HG02981 (cell line): ENCODE data around the gene ULBP2.
"Not testable (repeated sequence)": the region's sequence is repeated elsewhere in the genome, so short reads cannot be mapped to it uniquely, and the experiment has no call there.

Source experiments
- ATAC-seq: cut with Tn5 transposase; IDR thresholded peaks from one replicate; pipeline ENCODE4 v1.9.1; 2021; ENCODE audit warnings: mild to moderate bottlenecking, moderate library complexity; ENCODE audit not compliant: unreplicated experiment

Gene ULBP2

DNA sequence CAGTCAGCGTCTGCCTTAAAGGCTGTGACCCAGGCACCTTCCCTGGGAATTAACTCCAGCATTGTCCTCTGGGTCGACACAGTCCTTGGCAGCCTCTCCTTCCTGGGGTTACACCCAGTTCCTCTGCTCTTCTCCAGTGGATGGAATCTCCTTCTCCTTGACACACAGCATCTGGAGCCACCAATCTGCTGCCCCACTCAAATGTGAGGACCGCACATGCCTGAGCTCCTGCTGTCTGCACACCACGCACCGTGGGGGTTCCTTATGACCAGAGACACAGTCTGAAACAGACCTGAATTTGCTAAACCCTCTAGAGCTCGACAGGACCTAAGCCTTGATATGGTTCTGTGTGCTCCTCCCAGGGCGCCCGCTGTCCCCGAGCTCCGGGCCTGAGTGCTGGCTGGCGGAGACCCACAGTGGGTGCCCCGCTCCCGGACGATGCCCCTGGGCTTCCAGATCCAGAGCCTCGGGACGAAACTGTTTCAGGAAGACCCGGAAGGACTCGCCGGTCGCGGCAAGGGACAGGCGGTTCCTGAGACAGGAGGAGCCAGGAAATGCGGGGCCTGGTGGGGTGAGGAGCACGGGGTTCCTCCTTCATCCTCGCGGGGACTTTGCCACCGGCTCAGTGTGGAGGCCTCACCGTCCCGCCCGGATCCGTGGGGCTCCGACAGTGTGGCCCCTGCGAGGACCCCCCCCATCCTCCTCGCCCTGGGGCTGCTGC lies 16.4 kb upstream of the ULBP2 start:
- no peak for ATAC-seq

DNA sequence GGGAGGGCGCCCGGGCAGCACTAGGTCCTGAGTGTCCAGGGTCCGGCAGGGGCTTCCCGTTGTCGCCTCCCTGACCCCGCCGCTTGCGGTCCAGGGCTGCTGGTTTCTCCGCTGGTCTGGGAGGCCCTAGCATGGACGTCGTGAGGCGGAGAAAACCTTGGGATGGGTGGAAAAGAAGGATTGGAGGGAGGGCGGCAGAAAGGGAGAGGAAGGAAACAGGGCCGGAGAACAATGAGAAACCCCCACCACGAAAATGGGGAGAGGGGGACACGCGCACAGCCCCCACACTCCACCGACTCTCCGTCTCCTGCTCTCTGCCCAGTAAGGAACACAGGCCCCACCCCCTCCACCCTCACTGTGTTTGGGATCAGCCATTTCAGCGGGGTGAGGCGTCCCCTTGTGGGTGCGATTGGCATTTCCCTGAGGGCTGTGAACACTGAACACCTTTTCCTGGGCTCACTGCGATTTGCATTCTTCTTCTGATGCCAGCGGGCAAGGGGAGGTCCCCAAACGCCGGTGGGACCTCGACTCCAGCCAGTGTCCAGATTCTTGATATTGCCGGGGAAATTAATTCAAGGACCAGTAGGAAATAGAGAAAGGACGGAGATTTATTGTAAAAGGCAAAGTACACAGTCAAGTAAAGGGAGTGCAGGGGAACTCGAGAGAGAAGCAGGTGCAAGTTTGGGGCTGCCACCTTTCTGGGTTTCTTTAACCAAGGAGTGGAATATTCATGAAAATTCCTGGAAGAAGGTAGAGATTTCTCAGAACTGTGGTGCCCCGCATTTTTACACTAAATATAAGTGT lies 15.6 kb upstream of the ULBP2 start:
- peak; percentile 61 for ATAC-seq

DNA sequence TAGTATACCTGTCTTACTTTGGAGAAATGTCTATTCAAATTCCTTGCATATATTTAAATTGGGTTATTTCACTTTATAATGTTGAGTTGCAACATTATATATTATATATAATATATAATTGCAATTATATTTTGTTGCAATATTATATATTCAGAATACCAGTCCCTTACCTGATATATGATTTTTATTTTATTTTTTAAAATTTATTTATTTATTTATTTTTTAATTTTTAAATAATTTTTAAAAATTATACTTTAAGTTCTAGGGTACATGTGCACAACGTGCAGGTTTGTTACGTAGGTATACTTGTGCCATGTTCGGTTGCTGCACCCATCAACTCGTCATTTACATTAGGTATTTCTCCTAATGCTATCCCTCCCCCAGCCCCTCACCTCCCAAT lies 14.8 kb upstream of the ULBP2 start:
- ATAC-seq = not testable (repeated sequence)

DNA sequence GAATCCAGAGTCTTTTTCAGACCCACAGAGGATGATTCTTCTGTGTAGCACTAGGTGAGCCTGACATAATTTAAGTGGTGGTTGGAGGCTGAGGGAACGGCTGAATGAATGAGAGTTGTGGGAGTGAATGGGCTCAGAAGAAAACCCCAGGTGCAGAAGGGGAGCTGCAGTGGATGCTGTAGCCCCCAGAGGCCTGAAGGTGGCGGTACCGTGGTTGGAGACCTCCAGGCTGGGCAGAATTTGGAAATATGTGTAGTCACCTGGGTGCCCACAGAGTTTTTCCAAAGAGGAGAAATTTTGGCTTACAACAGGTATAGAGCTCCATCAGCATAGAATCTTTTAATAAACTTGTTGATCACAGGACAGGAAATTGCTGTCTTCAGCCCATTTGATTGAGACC lies 12.4 kb upstream of the ULBP2 start:
- ATAC-seq = no peak

DNA sequence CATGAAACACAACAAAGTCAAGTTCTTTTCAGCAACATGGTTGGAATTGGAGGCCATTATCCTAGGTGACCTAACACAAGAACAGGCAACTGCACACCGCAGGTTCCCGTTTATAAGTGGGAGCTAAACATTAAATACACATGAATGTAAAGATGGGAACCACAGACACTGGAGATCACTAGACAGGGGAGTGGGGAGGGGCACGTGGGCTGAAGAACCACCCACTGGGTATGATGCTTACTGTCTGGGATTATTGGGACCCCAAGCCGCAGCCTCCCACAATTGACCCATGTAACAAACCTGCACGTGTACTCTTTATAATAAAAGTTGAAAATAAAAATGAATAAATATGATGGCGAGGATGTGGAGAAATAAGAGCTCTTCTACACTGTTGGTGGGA lies 10.3 kb upstream of the ULBP2 start:
- no peak for ATAC-seq

DNA sequence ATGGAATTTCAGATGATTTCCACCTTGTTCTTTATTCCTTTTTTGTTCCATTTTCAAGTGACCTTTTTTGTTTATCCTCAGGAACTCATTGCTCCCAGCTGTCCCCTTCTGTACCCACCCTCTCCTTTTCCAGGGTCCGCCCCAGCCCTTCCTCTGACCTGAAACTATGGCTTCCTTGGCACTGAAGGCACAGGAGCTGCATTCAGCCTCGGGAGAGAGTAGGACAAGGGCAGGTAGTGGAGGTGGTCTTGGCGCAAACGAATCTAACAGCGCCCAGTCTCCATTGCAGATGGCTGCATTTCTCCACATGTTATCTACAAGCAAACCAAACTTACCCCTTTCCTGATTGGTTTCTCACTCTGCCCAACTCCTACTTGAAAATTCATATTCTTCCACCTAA lies 8.8 kb upstream of the ULBP2 start:
- ATAC-seq = no peak

DNA sequence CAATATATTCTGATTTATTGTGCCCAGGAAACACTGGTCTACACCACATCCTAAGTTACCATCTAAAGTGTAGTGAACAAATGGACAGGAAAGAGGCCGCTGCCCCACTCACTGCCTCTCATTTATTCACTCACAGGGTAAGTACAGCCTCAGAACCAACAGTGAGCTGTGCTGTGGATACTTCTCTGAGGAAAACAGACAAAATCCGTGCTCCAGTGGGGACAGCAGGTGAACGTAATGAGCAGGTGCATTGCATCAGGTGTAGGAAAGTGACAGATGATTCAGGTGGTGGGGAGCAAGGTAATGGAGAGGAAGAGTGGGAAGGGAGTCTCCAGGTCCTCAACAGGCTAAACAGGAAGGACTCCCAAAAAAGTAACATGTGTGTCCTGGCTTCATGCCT lies 8.4 kb upstream of the ULBP2 start:
- no peak for ATAC-seq

DNA sequence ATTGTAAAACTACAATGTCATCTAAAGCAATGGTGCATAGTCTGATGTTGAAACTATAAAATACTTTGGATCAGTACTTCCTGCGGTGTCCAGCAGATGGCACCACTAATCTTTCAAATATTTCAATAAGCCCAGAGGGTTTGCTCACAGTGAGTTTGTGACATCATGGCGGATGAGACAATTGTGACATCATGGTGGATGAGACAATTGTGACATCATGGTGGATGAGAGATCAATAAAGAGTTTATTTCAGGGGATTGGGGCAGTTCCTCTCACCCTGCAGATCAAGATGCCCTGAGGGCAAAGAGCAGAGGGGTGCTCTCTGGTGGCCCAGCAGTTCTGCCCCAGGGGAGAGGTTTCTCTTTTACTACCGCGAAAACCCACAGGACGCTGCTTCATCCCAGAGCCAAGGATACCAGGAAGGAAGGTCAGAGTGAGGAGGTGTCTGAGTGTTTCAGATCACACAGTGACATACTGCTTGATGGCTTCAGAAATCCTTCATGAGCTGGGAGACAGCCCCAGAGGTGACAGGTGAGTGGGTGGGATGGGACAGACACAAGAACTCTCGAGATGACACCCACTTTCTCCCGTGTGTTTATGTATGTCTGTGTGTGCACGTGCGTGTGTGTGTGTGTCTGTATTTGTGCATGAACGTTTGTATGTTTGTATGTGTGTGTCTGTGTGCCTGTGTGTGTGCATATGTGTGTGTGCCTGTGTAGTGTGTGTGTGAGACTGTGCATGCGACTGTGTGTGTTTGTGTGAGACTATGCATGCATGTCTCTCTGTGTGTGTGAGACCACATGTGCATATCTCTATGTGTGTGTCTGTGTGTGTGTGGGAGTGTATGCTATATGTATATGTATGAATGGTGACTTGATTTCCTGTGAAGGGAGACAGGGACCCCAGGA lies 7.3 kb upstream of the ULBP2 start:
- no peak for ATAC-seq

DNA sequence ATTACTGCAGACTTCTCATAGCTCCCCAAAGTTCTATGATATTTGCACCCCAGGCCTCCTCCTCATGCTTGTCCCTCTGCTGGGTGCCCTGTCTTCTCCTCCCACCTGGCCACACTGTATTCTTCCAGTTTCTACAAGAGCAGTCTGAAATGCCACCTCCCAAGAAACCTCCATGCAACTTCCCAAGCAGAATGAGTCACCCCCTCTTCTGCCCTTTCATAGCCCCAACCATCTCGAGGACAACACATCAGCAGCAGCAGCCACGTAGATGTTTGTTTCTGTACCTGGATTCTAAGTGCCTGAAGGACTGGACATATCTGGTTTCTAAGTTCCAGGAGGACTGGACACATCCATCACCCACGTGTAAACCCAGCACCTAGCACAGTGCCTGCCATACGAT lies 6.6 kb upstream of the ULBP2 start:
- ATAC-seq = no peak

DNA sequence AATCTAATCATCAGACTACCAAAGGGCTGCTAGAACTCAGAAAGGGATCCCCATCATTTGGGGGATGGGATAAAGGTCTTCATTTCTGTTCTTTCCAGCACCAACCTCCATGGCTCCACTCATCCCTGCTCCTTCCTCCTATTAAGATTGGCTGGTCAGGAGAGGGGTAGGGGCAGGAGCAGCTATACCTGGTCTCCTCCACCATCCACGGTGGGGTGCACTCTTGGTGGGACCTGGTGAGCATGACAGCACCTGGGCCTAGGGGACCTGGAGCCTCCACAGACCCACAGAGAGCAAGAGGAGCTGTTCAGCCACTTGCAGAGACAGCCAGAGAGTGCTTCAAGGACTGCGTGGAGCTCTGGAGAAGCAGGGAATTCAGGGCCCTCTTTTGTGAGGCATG lies 6.1 kb upstream of the ULBP2 start:
- no peak for ATAC-seq

DNA sequence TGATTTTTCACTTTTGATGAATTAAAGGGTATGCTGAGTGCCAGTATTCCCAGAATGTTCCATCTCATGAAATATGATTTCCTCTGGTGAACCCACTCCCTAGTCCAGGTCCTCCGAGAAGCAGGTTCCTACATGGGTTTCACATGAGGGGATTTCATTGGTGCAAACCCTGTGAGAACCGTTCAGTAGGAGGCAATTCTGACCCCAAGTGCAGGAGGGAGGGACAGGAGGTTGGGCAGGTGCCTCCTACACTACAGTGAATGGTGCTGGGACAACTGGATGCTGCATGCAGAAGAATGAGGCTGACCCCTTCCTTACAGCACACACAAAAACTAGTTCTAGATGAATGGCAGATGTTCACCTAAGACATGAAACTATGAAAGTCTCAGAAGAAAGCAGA lies 5.1 kb upstream of the ULBP2 start:
- ATAC-seq = no peak

DNA sequence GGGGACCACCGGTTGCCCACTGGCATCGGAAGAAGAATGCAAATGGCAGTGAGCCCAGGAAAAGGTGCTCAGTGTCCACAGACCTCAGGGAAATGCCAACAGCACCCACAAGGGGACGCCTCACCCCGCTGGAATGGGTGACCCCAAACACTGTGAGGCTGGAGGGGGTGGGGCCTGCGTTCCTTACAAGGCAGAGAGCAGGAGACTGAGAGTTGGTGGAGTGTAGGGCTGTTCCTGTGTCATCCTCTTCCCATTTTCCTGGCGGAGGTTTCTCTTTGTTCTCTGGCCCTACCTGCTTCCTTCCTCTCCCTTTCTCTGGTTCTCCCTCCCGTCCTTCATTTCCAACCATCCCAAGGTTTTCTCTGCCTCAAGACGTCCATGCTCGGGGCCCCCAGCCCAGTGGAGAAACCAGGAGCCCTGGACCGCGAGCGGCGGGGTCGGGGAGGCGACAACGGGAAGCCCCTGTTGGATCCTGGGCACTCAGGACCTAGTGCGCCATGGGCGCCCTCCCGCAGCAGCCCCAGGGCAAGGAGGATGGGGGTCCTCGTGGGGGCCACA lies 3.7 kb upstream of the ULBP2 start:
- not testable (repeated sequence) for ATAC-seq

DNA sequence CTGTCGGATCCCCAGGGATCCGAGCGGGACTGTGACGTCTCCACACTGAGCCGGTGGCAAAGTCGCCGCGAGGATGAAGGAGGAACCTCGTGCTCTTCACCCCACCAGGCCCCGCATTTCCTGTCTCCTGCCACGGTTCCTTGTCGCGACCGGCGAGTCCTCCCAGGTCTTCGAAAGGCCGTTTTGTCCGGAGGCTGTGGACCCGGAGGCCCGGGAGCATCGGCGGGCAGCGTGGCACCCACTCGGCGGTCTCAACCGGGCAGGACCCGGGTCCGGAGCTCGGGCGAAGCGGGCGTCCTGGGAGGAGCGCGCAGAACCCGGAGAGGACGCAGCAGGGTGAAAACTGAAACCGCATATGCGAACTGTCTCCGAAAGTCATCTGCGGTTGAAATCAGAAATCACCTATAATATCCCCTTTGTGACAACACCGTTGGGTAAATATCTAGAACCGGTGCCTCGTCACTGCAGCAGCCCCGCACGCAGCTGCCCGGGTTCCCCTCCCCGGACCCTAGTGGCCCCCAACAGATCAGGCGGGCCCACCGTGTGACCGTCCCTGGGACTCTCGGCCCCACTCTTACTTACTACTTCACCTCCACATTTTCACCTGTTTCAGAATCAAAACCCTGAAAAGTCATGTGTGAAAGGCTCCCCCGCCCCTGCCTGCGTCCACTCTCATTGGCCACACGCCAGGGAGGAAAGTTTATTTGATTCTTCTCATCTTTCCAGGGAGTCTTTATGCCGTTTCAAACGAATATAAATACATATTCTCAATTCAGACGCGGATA lies 3.1 kb upstream of the ULBP2 start:
- ATAC-seq = peak; percentile 87

DNA sequence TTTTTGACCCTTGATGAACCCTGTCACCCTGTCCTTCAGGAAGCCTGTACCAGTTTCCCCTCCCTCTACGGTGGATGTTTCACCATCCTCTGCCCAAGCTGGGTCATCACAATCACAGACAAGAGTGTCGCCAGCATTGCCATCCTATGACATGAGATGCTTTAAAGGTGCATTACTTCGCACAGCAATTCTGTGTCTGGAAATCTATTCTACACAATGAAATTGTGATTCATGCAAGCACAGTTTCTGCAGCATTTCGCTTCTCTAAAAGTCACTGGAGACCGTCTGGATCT lies 2.5 kb upstream of the ULBP2 start:
- no peak for ATAC-seq

DNA sequence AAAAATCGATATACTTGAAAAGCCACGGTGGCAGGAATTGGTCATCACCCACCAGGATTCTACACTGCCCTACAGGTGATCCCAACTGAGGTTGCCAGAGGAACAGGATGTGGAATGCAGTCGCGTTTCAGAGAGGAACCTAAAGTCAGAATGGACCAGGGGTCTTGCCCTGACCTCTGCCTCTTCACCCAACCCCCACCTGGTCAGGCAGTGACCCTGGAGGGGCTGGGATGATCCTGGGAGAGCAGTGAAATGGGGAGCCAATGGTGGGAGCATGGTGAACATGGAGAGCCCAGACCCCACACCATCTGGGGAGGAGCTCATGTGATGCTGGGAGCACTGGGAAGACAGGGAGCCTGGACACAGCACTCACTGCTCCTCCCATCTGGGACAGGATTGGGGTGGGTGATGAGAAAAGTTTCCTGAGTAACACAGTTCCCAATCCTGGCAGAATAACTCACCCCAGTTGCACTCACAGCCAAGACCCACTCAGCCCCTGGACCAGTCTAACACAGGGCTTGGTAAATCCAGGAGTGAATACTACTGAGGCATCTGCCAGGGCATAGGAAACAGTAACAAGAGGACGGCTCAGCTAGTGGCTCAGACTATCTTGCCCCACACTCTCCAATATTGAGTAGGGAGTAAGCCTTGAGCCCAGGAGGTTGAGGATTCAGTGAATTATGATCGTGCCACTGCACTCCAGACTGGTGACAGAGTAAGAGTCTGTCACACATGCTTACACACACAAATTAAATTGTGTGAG lies 1.7 kb upstream of the ULBP2 start:
- no peak for ATAC-seq

DNA sequence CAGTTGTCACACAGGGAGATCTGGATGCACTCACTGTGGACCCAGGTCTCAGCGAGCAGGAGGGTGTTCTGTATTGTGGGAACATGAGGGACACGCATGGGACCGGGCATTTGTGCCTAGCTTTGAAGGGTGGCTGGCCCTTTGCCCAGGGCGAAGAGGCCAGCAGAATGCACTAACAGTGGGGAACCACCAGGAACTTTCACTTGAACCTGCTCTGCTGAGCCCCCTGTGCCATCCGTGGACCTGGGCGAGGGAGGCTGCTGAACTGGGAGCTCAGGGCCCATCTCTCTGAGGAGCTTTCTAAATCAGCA lies 1.2 kb upstream of the ULBP2 start:
- ATAC-seq = no peak

DNA sequence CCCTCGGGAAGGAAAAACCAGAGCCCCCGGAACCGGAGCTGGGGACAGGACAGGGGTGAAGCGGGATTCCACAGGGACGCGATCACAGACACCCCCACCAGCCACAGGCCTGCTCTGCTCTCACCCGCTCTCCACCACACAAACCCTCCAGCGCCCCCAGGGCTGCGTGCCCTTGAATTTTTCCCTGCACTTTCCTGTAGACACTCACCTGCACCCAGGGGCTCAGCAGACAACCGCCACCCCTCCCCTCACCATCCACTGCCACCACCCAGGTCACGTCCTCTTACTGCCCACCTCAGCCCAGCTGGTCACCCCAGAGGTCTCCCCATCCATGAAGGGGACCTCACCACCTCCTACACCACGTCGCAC lies 631 bp downstream of the ULBP2 start:
- ATAC-seq = no peak

DNA sequence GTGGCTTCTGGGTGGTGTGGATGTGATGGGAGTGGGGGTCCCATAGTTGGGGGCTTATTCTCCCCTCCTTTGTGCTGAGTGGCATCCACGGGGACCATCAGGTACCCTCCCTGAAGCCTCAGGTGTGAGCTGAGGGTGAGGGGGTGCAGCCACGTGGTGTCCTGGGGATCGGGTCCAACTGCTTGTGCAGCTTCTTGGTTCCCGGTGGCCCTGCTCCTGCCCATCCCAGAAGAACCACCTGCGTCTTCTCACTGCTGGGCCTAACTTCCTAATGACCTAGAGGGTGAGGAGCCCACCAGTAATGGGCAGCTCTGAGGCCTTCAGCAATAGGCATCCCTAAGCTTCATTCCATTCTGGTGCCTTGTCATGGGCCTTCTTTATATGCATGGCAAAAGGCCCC lies 1.5 kb downstream of the ULBP2 start:
- ATAC-seq = not testable (repeated sequence)

DNA sequence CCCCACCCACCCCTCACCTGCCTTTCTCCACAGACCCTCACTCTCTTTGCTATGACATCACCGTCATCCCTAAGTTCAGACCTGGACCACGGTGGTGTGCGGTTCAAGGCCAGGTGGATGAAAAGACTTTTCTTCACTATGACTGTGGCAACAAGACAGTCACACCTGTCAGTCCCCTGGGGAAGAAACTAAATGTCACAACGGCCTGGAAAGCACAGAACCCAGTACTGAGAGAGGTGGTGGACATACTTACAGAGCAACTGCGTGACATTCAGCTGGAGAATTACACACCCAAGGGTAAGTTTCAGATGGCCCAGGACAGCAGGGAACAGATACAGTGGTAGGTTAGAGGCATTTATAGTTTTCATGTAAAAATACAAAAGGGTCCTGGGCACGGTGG lies 3.5 kb downstream of the ULBP2 start:
- ATAC-seq = not testable (repeated sequence)

DNA sequence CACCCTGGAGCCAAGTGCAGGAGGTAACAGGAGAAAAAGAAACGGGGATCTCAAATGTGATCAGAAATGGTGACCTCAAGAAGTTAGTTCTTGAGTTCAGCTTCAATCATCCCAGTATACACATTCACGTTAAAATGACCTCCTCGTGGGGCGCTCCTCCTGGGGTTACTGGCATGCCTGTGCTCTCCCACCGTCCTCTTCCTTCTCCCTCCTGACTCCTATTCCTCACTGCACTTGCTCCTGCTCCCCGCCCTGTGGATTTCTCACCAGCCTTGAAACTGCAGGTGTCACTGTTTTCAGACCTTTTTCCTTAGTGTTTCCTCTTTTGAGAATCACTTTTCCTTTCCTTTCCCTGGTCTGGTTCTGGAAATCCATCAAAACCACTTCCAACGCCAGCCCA lies 4.8 kb downstream of the ULBP2 start:
- ATAC-seq = not testable (repeated sequence)
